ENCODE measurements around the gene CAND1.

The CAND1 gene

GRCh38 chr12:67280572-67280971 lies 11.4 kb downstream of the CAND1 start:
- no peak for DNase-seq (ENCODE audit: low spot score)

- no peak for DNase-seq (ENCODE audit: low spot score)
These were observed 15.4 kb downstream of the CAND1 start for GRCh38 chr12:67284561-67284960.

GRCh38 chr12:67286257-67286656 lies 17.1 kb downstream of the CAND1 start:
- DNase-seq (ENCODE audit: low spot score), result no peak

GRCh38 chr12:67287311-67287710 lies 18.2 kb downstream of the CAND1 start:
- DNase-seq (ENCODE audit: low spot score), result no peak

GRCh38 chr12:67288561-67288960 lies 19.4 kb downstream of the CAND1 start:
- DNase-seq (ENCODE audit: low spot score), result no peak

- no peak for DNase-seq (ENCODE audit: low spot score)
These were observed 21.2 kb downstream of the CAND1 start for GRCh38 chr12:67290378-67290777.

GRCh38 chr12:67299526-67299925 lies 30.4 kb downstream of the CAND1 start:
- no peak for DNase-seq (ENCODE audit: low spot score)

GRCh38 chr12:67299926-67300325 lies 30.8 kb downstream of the CAND1 start:
- DNase-seq (ENCODE audit: low spot score), result no peak

- DNase-seq (ENCODE audit: low spot score), result no peak
These were observed 33.0 kb downstream of the CAND1 start for GRCh38 chr12:67302162-67302561.

- DNase-seq (ENCODE audit: low spot score), result no peak
These were observed 36.4 kb downstream of the CAND1 start for GRCh38 chr12:67305544-67305943.

GRCh38 chr12:67306712-67307111 lies 37.6 kb downstream of the CAND1 start:
- DNase-seq (ENCODE audit: low spot score), result no peak

GRCh38 chr12:67315661-67316060 lies 46.5 kb downstream of the CAND1 start:
- DNase-seq (ENCODE audit: low spot score), result no peak

- DNase-seq (ENCODE audit: low spot score), result no peak
These were observed 49.6 kb downstream of the CAND1 start for GRCh38 chr12:67318786-67319185.

GRCh38 chr12:67319936-67320335 lies 50.8 kb downstream of the CAND1 start:
- no peak for DNase-seq (ENCODE audit: low spot score)

GRCh38 chr12:67320614-67321295 lies 51.6 kb downstream of the CAND1 start:
- DNase-seq (ENCODE audit: low spot score), result no peak

GRCh38 chr12:67322580-67322979 lies 53.4 kb downstream of the CAND1 start:
- no peak for DNase-seq (ENCODE audit: low spot score)

- no peak for DNase-seq (ENCODE audit: low spot score)
These were observed 53.8 kb downstream of the CAND1 start for GRCh38 chr12:67323007-67323406.

- no peak for DNase-seq (ENCODE audit: low spot score)
These were observed 57.5 kb downstream of the CAND1 start for GRCh38 chr12:67326637-67327036.

- no peak for DNase-seq (ENCODE audit: low spot score)
These were observed 58.3 kb downstream of the CAND1 start for GRCh38 chr12:67327466-67327865.

- no peak for DNase-seq (ENCODE audit: low spot score)
These were observed 62.0 kb downstream of the CAND1 start for GRCh38 chr12:67331123-67331522.

- no peak for DNase-seq (ENCODE audit: low spot score)
These were observed 62.7 kb downstream of the CAND1 start for GRCh38 chr12:67331828-67332227.

- DNase-seq (ENCODE audit: low spot score), result no peak
These were observed 64.5 kb downstream of the CAND1 start for GRCh38 chr12:67333649-67334048.

GRCh38 chr12:67338426-67338825 lies 69.3 kb downstream of the CAND1 start:
- no peak for DNase-seq (ENCODE audit: low spot score)

GRCh38 chr12:67339530-67339929 lies 70.4 kb downstream of the CAND1 start:
- no peak for DNase-seq (ENCODE audit: low spot score)

Measured in LoVo (cell line).